Neuronal stem cell (in vitro differentiated cells): ENCODE data around the gene PGLYRP1.

Experiments
- DNase-seq: peaks from one replicate; pipeline ENCODE4 v3.0.0-alpha.2; 2013; ENCODE audit warnings: low spot score
- H2AFZ ChIP-seq: one replicate; pipeline ENCODE4 v1.6.1; 2013; ENCODE audit warnings: mild to moderate bottlenecking, low read length, inconsistent platforms
- H2AK5ac ChIP-seq: 2 replicates; pipeline ENCODE4 v1.6.1; 2013; ENCODE audit warnings: low read depth, mild to moderate bottlenecking, inconsistent platforms, low read length, moderate library complexity, mixed read lengths
- H2BK120ac ChIP-seq: 2 replicates; pipeline ENCODE4 v1.6.1; 2013; ENCODE audit warnings: low read depth, mild to moderate bottlenecking, inconsistent platforms, low read length, moderate library complexity, mixed read lengths
- H2BK12ac ChIP-seq: one replicate; pipeline ENCODE4 v1.6.1; 2013; ENCODE audit warnings: low read length, inconsistent platforms
- H2BK15ac ChIP-seq: 2 replicates; pipeline ENCODE4 v1.6.1; 2013; ENCODE audit warnings: mild to moderate bottlenecking, low read length, inconsistent platforms, mixed read lengths
- H2BK5ac ChIP-seq: one replicate; pipeline ENCODE4 v1.6.1; 2013; ENCODE audit warnings: inconsistent platforms, mild to moderate bottlenecking, low read length, moderate library complexity
- H3K14ac ChIP-seq: one replicate; pipeline ENCODE4 v1.6.1; 2013; ENCODE audit warnings: low read length, inconsistent platforms
- H3K18ac ChIP-seq: 2 replicates; pipeline ENCODE4 v1.6.1; 2013; ENCODE audit warnings: low read length, inconsistent platforms
- H3K23ac ChIP-seq: 2 replicates; pipeline ENCODE4 v1.6.1; 2013; ENCODE audit warnings: low read depth, mild to moderate bottlenecking, mixed read lengths, low read length, inconsistent platforms; ENCODE audit not compliant: poor library complexity
- H3K27ac ChIP-seq: replicated peaks from 3 replicates; pipeline ENCODE4 v1.5.1; 2013; ENCODE audit warnings: low read length, inconsistent platforms
- H3K27me3 ChIP-seq, 3 experiments: 2 replicates each; pipeline ENCODE4 v1.6.1; 2013; ENCODE audit warnings: low read length in 3 of 3, mild to moderate bottlenecking in 2 of 3, inconsistent platforms in 1 of 3, low read depth in 1 of 3, mixed read lengths in 1 of 3, moderate library complexity in 1 of 3; ENCODE audit not compliant: control insufficient read depth in 3 of 3, insufficient read depth in 3 of 3
- H3K36me3 ChIP-seq, 2 donors: replicated peaks in 1 of 2; 2 replicates each; pipeline ENCODE4 v1.6.1; 2013; ENCODE audit warnings: low read length in 2 of 2; ENCODE audit not compliant: control insufficient read depth in 2 of 2, insufficient read depth in 2 of 2
- H3K4ac ChIP-seq: 2 replicates; pipeline ENCODE4 v1.6.1; 2013; ENCODE audit warnings: inconsistent platforms, mild to moderate bottlenecking, low read length, moderate library complexity
- H3K4me1 ChIP-seq, 2 donors: 1 replicate in 1 of 2; 2 replicates in 1 of 2; pipeline ENCODE4 v1.6.1; 2013; ENCODE audit warnings: low read length in 2 of 2, low read depth in 1 of 2; ENCODE audit not compliant: control insufficient read depth in 2 of 2, insufficient read depth in 1 of 2
- H3K4me2 ChIP-seq: one replicate; pipeline ENCODE4 v1.6.1; 2013; ENCODE audit warnings: mild to moderate bottlenecking, low read length, inconsistent platforms; ENCODE audit not compliant: insufficient read depth, poor library complexity, severe bottlenecking
- H3K4me3 ChIP-seq, 2 donors: 2 replicates each; pipeline ENCODE4 v1.5.1; 2013; ENCODE audit warnings: low read length in 2 of 2, mild to moderate bottlenecking in 2 of 2, inconsistent platforms in 1 of 2, moderate library complexity in 1 of 2
- H3K79me1 ChIP-seq: one replicate; pipeline ENCODE4 v1.6.1; 2013; ENCODE audit warnings: low read depth, mild to moderate bottlenecking, inconsistent platforms, low read length, moderate library complexity
- H3K9ac ChIP-seq: one replicate; pipeline ENCODE4 v1.6.1; 2013; ENCODE audit warnings: mild to moderate bottlenecking, low read depth, low read length, inconsistent platforms; ENCODE audit not compliant: poor library complexity
- H3K9me3 ChIP-seq, 2 donors: replicated peaks in 1 of 2; 2 replicates each; pipeline versions ENCODE3 to v1.6.1; 2013; ENCODE audit warnings: low read length in 2 of 2, mild to moderate bottlenecking in 2 of 2, inconsistent platforms in 1 of 2, low read depth in 1 of 2, mixed read lengths in 1 of 2, moderate library complexity in 1 of 2; ENCODE audit not compliant: control insufficient read depth in 2 of 2, insufficient read depth in 1 of 2
- H4K8ac ChIP-seq: one replicate; pipeline ENCODE4 v1.6.1; 2013; ENCODE audit warnings: low read depth, mild to moderate bottlenecking, inconsistent platforms, low read length, moderate library complexity
- H4K91ac ChIP-seq: one replicate; pipeline ENCODE4 v1.6.1; 2013; ENCODE audit warnings: low read length, low read depth, mild to moderate bottlenecking, inconsistent platforms; ENCODE audit not compliant: poor library complexity
- WGBS, 2 donors: extraction: QIAGEN DNeasy Blood & Tissue Kit; methylation state at CpG; one replicate each; pipeline ENCODE4 v1.1.7; 2013; ENCODE audit warnings: missing lambda C conversion rate in 2 of 2, mixed read lengths in 1 of 2; ENCODE audit not compliant: insufficient read length in 2 of 2, insufficient replicate concordance in 1 of 2; ENCODE audit errors: extremely low coverage in 2 of 2; 5-methylcytosine and 5-hydroxymethylcytosine counted together

The PGLYRP1 gene

DNA sequence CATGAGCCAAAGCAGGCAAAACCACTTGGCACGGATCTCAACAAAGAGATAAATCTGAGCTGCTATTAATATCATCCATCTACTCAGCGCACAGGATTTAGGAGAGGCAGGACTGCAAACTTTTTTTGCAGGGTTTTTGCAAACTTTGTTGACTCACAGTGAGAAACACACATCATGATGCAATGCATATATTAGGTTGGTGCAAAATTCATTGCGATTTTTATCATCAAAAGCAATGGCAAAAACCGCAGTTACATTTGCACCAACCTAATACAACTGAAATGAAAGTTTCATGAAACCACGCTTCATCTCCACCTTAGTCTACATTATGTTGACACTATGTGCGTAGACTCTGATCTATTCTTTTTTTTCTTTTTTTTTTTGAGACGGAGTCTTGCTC is 44.7 kb downstream of the PGLYRP1 start:
- H3K9ac ChIP-seq: no peak overlapping the region
- H2BK12ac ChIP-seq: no peak overlapping the region
- H3K23ac ChIP-seq: no peak overlapping the region
- H3K79me1 ChIP-seq: no peaks in the 10 kb centered on the region
- WGBS, 2 donors: no CpG with 5 or more reads among the region's 7 CpGs
- no peak overlapping the region for H2BK5ac ChIP-seq
- no peak overlapping the region for H4K91ac ChIP-seq
- H2AK5ac ChIP-seq: no peak overlapping the region
- no peak overlapping the region for H2BK15ac ChIP-seq
- no peak overlapping the region for H2AFZ ChIP-seq
- H2BK120ac ChIP-seq: no peak overlapping the region
- no peak overlapping the region for H3K4me2 ChIP-seq
- no peak overlapping the region for H3K14ac ChIP-seq
- no peaks in the 10 kb centered on the region for H3K9me3 ChIP-seq
- H3K4me3 ChIP-seq: no peak overlapping the region
- H3K36me3 ChIP-seq: no peaks in the 10 kb centered on the region
- no peak overlapping the region for H3K27ac ChIP-seq
- no peak overlapping the region for H3K18ac ChIP-seq
- no peaks in the 10 kb centered on the region for H3K27me3 ChIP-seq
- no peak for DNase-seq
- H3K4me1 ChIP-seq: peaks cover 10 to 34% of the 10 kb centered on the region in 2 donors
- H3K4ac ChIP-seq: no peak overlapping the region
- H4K8ac ChIP-seq: no peak overlapping the region

DNA sequence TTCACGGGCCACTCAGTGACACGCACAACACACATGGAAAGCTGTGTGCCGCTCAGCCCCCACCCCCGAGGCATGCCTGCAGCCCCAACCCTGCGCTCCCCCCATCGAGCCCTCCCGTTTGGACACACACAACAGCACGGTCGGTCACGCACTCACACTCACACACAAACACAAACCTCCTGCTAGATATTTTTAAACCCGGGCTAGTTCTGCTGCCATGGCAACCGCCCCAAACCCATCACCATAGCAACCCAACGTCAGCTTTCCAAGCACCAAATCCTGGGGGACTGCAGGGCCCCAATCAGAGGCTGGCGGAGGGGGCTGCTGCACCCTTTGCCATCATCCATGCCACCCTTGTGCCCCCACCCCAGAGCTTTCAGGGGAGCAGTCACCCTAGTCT is 46.7 kb downstream of the PGLYRP1 start:
- Histone ChIP-seq H3K4ac (no peak overlapping the region), H2AFZ (peak overlapping the region; percentile 21), H3K4me2 (no peak overlapping the region), H3K27me3 (no peaks in the 10 kb centered on the region), H2BK120ac (no peak overlapping the region), H3K79me1 (peaks cover 2% of the 10 kb centered on the region), H2BK15ac (no peak overlapping the region), H3K4me1 (peaks cover 17 to 40% of the 10 kb centered on the region in 2 donors), H3K27ac (no peak overlapping the region), H3K23ac (no peak overlapping the region), H3K14ac (no peak overlapping the region), H3K4me3 (no peak overlapping the region), H3K9me3 (no peaks in the 10 kb centered on the region), H2AK5ac (no peak overlapping the region), H2BK5ac (peak overlapping the region; percentile 10), H4K8ac (no peak overlapping the region), H3K18ac (peak overlapping the region; percentile 81), H3K9ac (peak overlapping the region; percentile 67), H3K36me3 (peaks cover 0 to under 1% of the 10 kb centered on the region in 2 donors), H2BK12ac (no peak overlapping the region), H4K91ac (no peak overlapping the region)
- no CpG with 5 or more reads among the region's 14 CpGs for WGBS, 2 donors
- no peak for DNase-seq

DNA sequence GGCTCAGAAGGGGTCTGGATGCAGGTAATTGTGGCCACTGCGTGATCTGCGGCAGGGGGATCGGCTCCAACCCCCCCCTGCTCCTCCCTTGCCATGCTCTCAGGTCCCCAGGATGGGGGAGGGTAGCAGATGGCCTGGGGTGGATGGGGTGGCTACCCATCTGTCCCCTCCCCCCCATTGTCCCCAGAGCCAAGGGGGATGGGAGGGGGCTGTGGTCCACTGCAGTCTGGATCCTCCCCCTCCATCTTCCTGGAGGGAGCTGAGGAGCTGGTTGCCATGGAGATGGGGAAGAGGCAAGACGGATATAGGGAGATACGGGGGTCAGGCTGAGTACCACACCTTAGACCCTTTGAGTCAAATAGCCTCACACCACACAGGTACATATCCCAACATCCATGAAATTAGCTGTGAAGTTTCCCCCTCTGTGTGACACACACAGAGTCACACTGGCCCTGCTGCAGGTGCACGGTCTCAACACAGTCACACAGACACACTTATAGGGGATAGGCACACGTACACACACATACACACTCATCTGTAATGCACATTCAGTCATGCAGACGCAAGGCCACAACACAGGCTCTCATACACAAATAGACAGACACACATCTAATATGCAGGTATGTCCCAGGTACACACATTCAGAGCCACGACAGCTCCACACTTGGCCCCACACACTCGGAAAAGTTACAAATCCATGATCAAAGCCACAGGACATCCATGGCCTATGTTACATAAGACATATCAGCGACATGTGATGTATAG is 47.4 kb downstream of the PGLYRP1 start:
- no peak overlapping the region for H4K91ac ChIP-seq
- no peak for DNase-seq
- peak overlapping the region; percentile 10 for H2BK5ac ChIP-seq
- H3K79me1 ChIP-seq: peaks cover 2% of the 10 kb centered on the region
- H3K23ac ChIP-seq: no peak overlapping the region
- H3K9me3 ChIP-seq: no peaks in the 10 kb centered on the region
- H3K27me3 ChIP-seq: no peaks in the 10 kb centered on the region
- no peak overlapping the region for H3K4ac ChIP-seq
- peaks cover 17 to 40% of the 10 kb centered on the region in 2 donors for H3K4me1 ChIP-seq
- H2BK120ac ChIP-seq: no peak overlapping the region
- no peak overlapping the region for H3K14ac ChIP-seq
- H4K8ac ChIP-seq: no peak overlapping the region
- H2AFZ ChIP-seq: peak overlapping the region; percentile 3
- WGBS, 2 donors: no CpG with 5 or more reads among the region's 11 CpGs
- H2AK5ac ChIP-seq: no peak overlapping the region
- no peak overlapping the region for H3K18ac ChIP-seq
- no peak overlapping the region for H3K27ac ChIP-seq
- no peak overlapping the region for H3K4me2 ChIP-seq
- H3K36me3 ChIP-seq: peaks cover 0 to 8% of the 10 kb centered on the region in 2 donors
- no peak overlapping the region for H3K4me3 ChIP-seq
- H2BK15ac ChIP-seq: no peak overlapping the region
- H3K9ac ChIP-seq: peak overlapping the region; percentile 67
- no peak overlapping the region for H2BK12ac ChIP-seq

DNA sequence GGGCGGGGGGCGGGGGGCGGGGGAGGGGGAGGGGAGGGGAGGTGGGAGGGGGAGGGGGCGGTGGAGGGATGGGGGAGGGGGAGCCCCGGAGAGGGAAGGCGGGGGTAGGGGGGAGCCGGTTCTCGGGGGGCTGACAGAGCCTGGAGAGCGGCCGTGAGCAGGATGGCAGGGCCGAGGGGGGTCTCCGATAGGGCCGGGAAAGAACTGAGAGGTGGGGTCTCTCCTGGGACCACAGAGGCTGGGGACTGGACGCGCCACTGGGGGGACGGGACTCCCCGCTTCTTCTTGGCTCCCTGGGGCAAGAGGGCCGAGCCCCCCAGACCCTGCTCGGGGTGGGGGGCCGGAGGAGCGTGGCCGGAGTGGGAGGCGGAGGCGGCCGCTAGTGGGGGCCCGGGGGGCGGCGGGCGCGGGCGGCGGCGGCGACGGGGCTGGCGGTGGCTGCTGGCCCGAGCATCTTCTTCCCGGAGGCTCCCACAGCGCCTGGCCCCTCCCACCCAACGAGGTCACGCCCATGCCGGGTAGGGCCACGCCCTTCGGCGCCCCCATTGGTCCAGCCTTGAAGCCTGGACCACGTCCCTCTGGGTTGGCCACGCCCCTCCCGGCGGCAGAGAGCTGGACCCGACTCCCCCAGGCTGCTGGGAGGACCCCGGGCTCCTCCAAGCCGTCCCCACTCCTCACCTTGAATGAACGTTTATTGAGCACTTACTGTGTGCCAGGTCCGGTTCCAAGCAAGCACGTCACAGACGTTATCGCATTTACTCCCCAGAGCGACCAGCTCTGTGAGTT is 49.1 kb downstream of the PGLYRP1 start, which contains the start of gene NOVA2:
NOVA2 (minus strand) TSS at position 313 of the 786 bp plus-strand sequence. CDS start 514 bp downstream, outside the sequence.
- no peak within 1 kb of the TSS for H3K4ac ChIP-seq
- peak within 1 kb of the TSS; percentile 91 for H3K18ac ChIP-seq
- peak within 1 kb of the TSS; percentile 3 for H2AK5ac ChIP-seq
- H3K23ac ChIP-seq: peak within 1 kb of the TSS; percentile 26
- peak; percentile 89 for DNase-seq
- peak within 1 kb of the TSS; percentile 86 for H3K9ac ChIP-seq
- no peak within 1 kb of the TSS for H2BK120ac ChIP-seq
- peaks cover 0 to 25% of the 10 kb centered on the region in 2 donors for H3K36me3 ChIP-seq
- H4K8ac ChIP-seq: no peak within 1 kb of the TSS
- H2BK15ac ChIP-seq: no peak within 1 kb of the TSS
- H3K4me2 ChIP-seq: peak within 1 kb of the TSS; percentile 78
- peaks cover 2% of the 10 kb centered on the region for H3K79me1 ChIP-seq
- no peak within 1 kb of the TSS for H2BK5ac ChIP-seq
- H3K9me3 ChIP-seq: no peaks in the 10 kb centered on the region
- no peak within 1 kb of the TSS for H2BK12ac ChIP-seq
- no peaks in the 10 kb centered on the region for H3K27me3 ChIP-seq
- no peak within 1 kb of the TSS for H4K91ac ChIP-seq
- peaks cover 17 to 36% of the 10 kb centered on the region in 2 donors for H3K4me1 ChIP-seq
- H3K4me3 ChIP-seq: peak within 1 kb of the TSS; percentile 75 to 87
- WGBS, 2 donors: no CpG with 5 or more reads among the region's 58 CpGs
- H3K14ac ChIP-seq: peak within 1 kb of the TSS; percentile 90
- peak within 1 kb of the TSS; percentile 86 for H2AFZ ChIP-seq
- H3K27ac ChIP-seq: no peak within 1 kb of the TSS
